PC-3 (cell line): Measurements from ENCODE around the gene TBL1Y. TPM values are rescaled to one million over a fixed set of nuclear protein-coding genes. Genes with fewer than 3 reads are reported as not detected.
"Not testable (repeated sequence)": the region's sequence is repeated elsewhere in the genome, so short reads cannot be mapped to it uniquely, and the experiment has no call there.

ENCODE experiments used
- ATAC-seq: fragments of 200-7000 bp; cut with Tn5 transposase; 2 replicates; pipeline ENCODE4 v1.9.1; 2020; ENCODE audit warnings: mild to moderate bottlenecking, moderate library complexity
- BruUV-seq: library from RNA; stranded (reverse); fragments of 400-500 nt; replicated peaks from 2 replicates; lab custom pipeline; 2021; lab: Mats Ljungman, UMichigan
- CTCF ChIA-PET: fragments of 300-600 bp; sonication (Branson Sonifier 250); formaldehyde crosslinking; loops from one replicate; lab custom pipeline; 2022; ENCODE audit warnings: antibody characterized with exemption; lab: Charles Lee
- POLR2A ChIA-PET: fragments of 300-600 bp; sonication (Branson Sonifier 250); formaldehyde crosslinking; loops from one replicate; lab custom pipeline; 2022; ENCODE audit warnings: antibody characterized with exemption; ENCODE audit not compliant: unreplicated experiment; lab: Charles Lee
- DNase-seq: peaks from one replicate; pipeline ENCODE4 v3.0.0-alpha.2; 2015
- H2AFZ ChIP-seq: fragments of 300-600 bp; sonication (generic); 2 replicates; pipeline ENCODE4 v1.6.0; 2016; ENCODE audit warnings: antibody characterized with exemption, low read length
- H3F3A ChIP-seq: fragments of 300-600 bp; sonication (generic); one replicate; pipeline ENCODE4 v1.6.0; 2017; ENCODE audit warnings: antibody characterized with exemption, low read length, control low read depth, mild to moderate bottlenecking; ENCODE audit not compliant: unreplicated experiment
- H3K27ac ChIP-seq: fragments of 300-600 bp; sonication (generic); 2 replicates; pipeline ENCODE4 v1.5.1; 2016; ENCODE audit warnings: mild to moderate bottlenecking, low read length
- H3K27me3 ChIP-seq: fragments of 300-600 bp; sonication (generic); 2 replicates; pipeline ENCODE4 v1.6.1; 2016; ENCODE audit warnings: low read length, mixed read lengths
- H3K36me3 ChIP-seq: fragments of 300-600 bp; sonication (generic); 2 replicates; pipeline ENCODE4 v1.6.1; 2016; ENCODE audit warnings: low read depth, mixed run types, low read length, mixed read lengths
- H3K4me1 ChIP-seq: fragments of 300-600 bp; sonication (generic); 2 replicates; pipeline ENCODE4 v1.5.1; 2016; ENCODE audit warnings: low read length; ENCODE audit not compliant: insufficient read depth
- H3K4me2 ChIP-seq: fragments of 300-600 bp; sonication (generic); 2 replicates; pipeline ENCODE4 v1.6.0; 2016; ENCODE audit warnings: low read length
- H3K4me3 ChIP-seq: fragments of 300-600 bp; sonication (generic); 2 replicates; pipeline ENCODE4 v1.5.1; 2016; ENCODE audit warnings: mild to moderate bottlenecking, low read length, mixed read lengths
- H3K79me2 ChIP-seq: fragments of 300-600 bp; sonication (generic); 2 replicates; pipeline ENCODE4 v1.6.1; 2017; ENCODE audit warnings: low read length, mixed read lengths
- H3K9ac ChIP-seq: fragments of 300-600 bp; sonication (generic); 2 replicates; pipeline ENCODE4 v1.6.0; 2016; ENCODE audit warnings: mild to moderate bottlenecking, low read length
- H3K9me2 ChIP-seq: fragments of 300-600 bp; sonication (generic); replicated peaks from 2 replicates; pipeline ENCODE4 v1.6.1; 2016; ENCODE audit warnings: mixed run types, low read length, mixed read lengths
- H3K9me3 ChIP-seq: fragments of 300-600 bp; sonication (generic); 2 replicates; pipeline ENCODE4 v1.6.1; 2016; ENCODE audit warnings: low read length, mixed read lengths
- H4K20me1 ChIP-seq: fragments of 300-600 bp; sonication (generic); 2 replicates; pipeline ENCODE4 v1.6.1; 2016; ENCODE audit warnings: low read length, mixed read lengths
- CTCF ChIP-seq: fragments of 300-600 bp; sonication (generic); conservative IDR thresholded peaks from 2 replicates; pipeline ENCODE4 v1.5.1; 2017; ENCODE audit warnings: antibody characterized with exemption, low read depth, mild to moderate bottlenecking, low read length
- EZH2 ChIP-seq: fragments of 300-600 bp; sonication (generic); IDR thresholded peaks from one replicate; pipeline ENCODE4 v1.6.1; 2017; ENCODE audit warnings: antibody characterized with exemption, mild to moderate bottlenecking, low read length; ENCODE audit not compliant: unreplicated experiment
- EZH2phosphoT487 ChIP-seq: fragments of 300-600 bp; sonication (generic); IDR thresholded peaks from 2 replicates; pipeline ENCODE4 v1.6.1; 2018; ENCODE audit warnings: mild to moderate bottlenecking, antibody characterized with exemption, low read length, borderline replicate concordance
- intact Hi-C: fragments of 100-400 bp; cut with micrococcal nuclease; formaldehyde crosslinking; loops from 2 replicates; pipeline ENCODE4 v1.9.0; 2023
- total RNA-seq: library from RNA; depleted of rRNA; stranded (reverse); fragments of >200 nt; gene quantifications from 2 replicates; pipeline ENCODE4 v1.2.3, GENCODE V29; 2014

TBL1Y gene
- total RNA-seq, 1 experiment from 2014 or later, result not detected

GRCh38 chrY:6907591-6907990 is 2.9 kb upstream of the TBL1Y start:
- H3F3A ChIP-seq, result no peaks in the 10 kb centered on the region
- no peak overlapping the region for H2AFZ ChIP-seq
- no peak overlapping the region for H3K27ac ChIP-seq
- H3K4me1 ChIP-seq, result no peaks in the 10 kb centered on the region
- no peak overlapping the region for H3K4me2 ChIP-seq
- CTCF ChIA-PET, result no interaction called here
- DNase-seq, result no peak
- H3K9me3 ChIP-seq, result no peaks in the 10 kb centered on the region
- H3K36me3 ChIP-seq, result no peaks in the 10 kb centered on the region
- no peaks in the 10 kb centered on the region for H3K27me3 ChIP-seq
- intact Hi-C loops, result no loop called here
- ATAC-seq, result no peak
- TF ChIP-seq EZH2phosphoT487 (no peak), EZH2 (no peak), CTCF (no peak)
- no peaks in the 10 kb centered on the region for H3K79me2 ChIP-seq
- POLR2A ChIA-PET, result no interaction called here
- no peak overlapping the region for H3K4me3 ChIP-seq
- H3K9ac ChIP-seq, result no peak overlapping the region
- BruUV-seq, result no TSS peak
- H4K20me1 ChIP-seq, result no peaks in the 10 kb centered on the region
- H3K9me2 ChIP-seq, result no peaks in the 10 kb centered on the region

DNA sequence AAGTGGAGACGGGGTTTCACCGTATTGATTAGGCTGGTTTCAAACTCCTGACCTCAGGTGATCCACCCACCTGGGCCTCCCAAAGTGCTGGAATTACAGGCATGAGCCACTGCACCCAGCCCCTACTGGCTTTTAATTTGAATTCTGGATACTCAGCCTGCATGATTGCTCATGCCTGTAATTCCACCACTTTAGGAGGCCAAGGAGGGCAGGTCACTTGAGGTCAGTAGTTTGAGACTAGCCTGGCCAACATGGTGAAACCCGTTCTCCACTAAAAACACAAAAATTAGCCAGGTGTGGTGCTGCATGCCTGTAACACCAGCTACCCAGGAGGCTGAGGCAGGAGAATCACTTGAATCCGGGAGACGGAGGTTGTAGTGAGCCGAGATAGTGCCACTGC is 2.5 kb upstream of the TBL1Y start:
- DNase-seq, H3K36me3 ChIP-seq, H3K27me3 ChIP-seq, H3K27ac ChIP-seq, H3K4me3 ChIP-seq, H3F3A ChIP-seq, ATAC-seq, H3K79me2 ChIP-seq, BruUV-seq, H2AFZ ChIP-seq, CTCF ChIA-PET, H3K9ac ChIP-seq, H3K4me1 ChIP-seq, H3K4me2 ChIP-seq, H4K20me1 ChIP-seq, H3K9me3 ChIP-seq, intact Hi-C loops, POLR2A ChIA-PET, H3K9me2 ChIP-seq: not testable (repeated sequence)

GRCh38 chrY:6909118-6909521 is 1.4 kb upstream of the TBL1Y start:
- H3K9me3 ChIP-seq, result no peaks in the 10 kb centered on the region
- no peaks in the 10 kb centered on the region for H3K27me3 ChIP-seq
- no peak overlapping the region for H3K9ac ChIP-seq
- no peaks in the 10 kb centered on the region for H3K79me2 ChIP-seq
- no peak for DNase-seq
- no peak overlapping the region for H3K4me2 ChIP-seq
- H3K27ac ChIP-seq, result no peak overlapping the region
- BruUV-seq, result no TSS peak
- H2AFZ ChIP-seq, result no peak overlapping the region
- intact Hi-C loops, result no loop called here
- ChIA-PET CTCF (no interaction called here), POLR2A (no interaction called here)
- no peaks in the 10 kb centered on the region for H3K4me1 ChIP-seq
- H4K20me1 ChIP-seq, result no peaks in the 10 kb centered on the region
- H3F3A ChIP-seq, result no peaks in the 10 kb centered on the region
- H3K36me3 ChIP-seq, result no peaks in the 10 kb centered on the region
- TF ChIP-seq EZH2 (no peak), CTCF (no peak), EZH2phosphoT487 (no peak)
- H3K9me2 ChIP-seq, result no peaks in the 10 kb centered on the region
- H3K4me3 ChIP-seq, result no peak overlapping the region
- no peak for ATAC-seq
